HG02970 (cell line): ENCODE results near the gene FCGR3A.
"Not testable (repeated sequence)": the region's sequence is repeated elsewhere in the genome, so short reads cannot be mapped to it uniquely, and the experiment has no call there.

Source experiments
- ATAC-seq: cut with Tn5 transposase; IDR thresholded peaks from one replicate; pipeline ENCODE4 v1.9.1; 2021; ENCODE audit warnings: mild to moderate bottlenecking, moderate library complexity, moderate number of reproducible peaks; ENCODE audit not compliant: unreplicated experiment, low FRiP score

Gene FCGR3A

GRCh38 chr1:161531986-161532643 lies 17.5 kb downstream of the FCGR3A start:
- ATAC-seq, result no peak

- peak; percentile 66 for ATAC-seq
These were observed 18.7 kb downstream of the FCGR3A start for GRCh38 chr1:161530671-161531641.

- peak; percentile 44 for ATAC-seq
These were observed 19.5 kb downstream of the FCGR3A start for GRCh38 chr1:161530158-161530557.

GRCh38 chr1:161529463-161530104 lies 20.0 kb downstream of the FCGR3A start:
- ATAC-seq, result not testable (repeated sequence)

GRCh38 chr1:161528550-161528949 lies 21.1 kb downstream of the FCGR3A start:
- not testable (repeated sequence) for ATAC-seq

- ATAC-seq, result not testable (repeated sequence)
These were observed 23.7 kb downstream of the FCGR3A start for GRCh38 chr1:161525918-161526317.

- not testable (repeated sequence) for ATAC-seq
These were observed 24.3 kb downstream of the FCGR3A start for GRCh38 chr1:161525321-161525720.

GRCh38 chr1:161524742-161525291 lies 24.8 kb downstream of the FCGR3A start:
- not testable (repeated sequence) for ATAC-seq

- ATAC-seq, result not testable (repeated sequence)
These were observed 25.5 kb downstream of the FCGR3A start, which contains the start of gene HSPA6 for GRCh38 chr1:161523817-161524741. TSS of gene HSPA6 (plus strand) at chr1:161524540. CDS start at chr1:161524659, 119 bp downstream.

GRCh38 chr1:161523041-161523816 lies 26.4 kb downstream of the FCGR3A start:
- ATAC-seq, result not testable (repeated sequence)

GRCh38 chr1:161513953-161514352 lies 35.7 kb downstream of the FCGR3A start:
- ATAC-seq, result not testable (repeated sequence)

GRCh38 chr1:161513448-161513780 lies 36.2 kb downstream of the FCGR3A start:
- not testable (repeated sequence) for ATAC-seq

GRCh38 chr1:161512636-161513447 lies 36.8 kb downstream of the FCGR3A start:
- ATAC-seq, result not testable (repeated sequence)

GRCh38 chr1:161511756-161512060 lies 37.9 kb downstream of the FCGR3A start:
- ATAC-seq, result no peak

- ATAC-seq, result no peak
These were observed 38.4 kb downstream of the FCGR3A start for GRCh38 chr1:161511018-161511755.

- no peak for ATAC-seq
These were observed 39.1 kb downstream of the FCGR3A start for GRCh38 chr1:161510477-161510876.
